Sigmoid colon (tissue), 7 donors: ENCODE data around the gene FAT2. TPM values are rescaled to one million over a fixed set of nuclear protein-coding genes. Genes with fewer than 3 reads are reported as not detected.

Experiments
- DNase-seq: peaks from one replicate; pipeline ENCODE4 v3.0.0-alpha.2; 2019
- H3K27ac ChIP-seq, 4 donors: fragments of 200-600 bp; sonication (generic); one replicate each; pipeline ENCODE4 v1.5.1; 2016 to 2019; ENCODE audit warnings: mild to moderate bottlenecking in 1 of 4
- H3K27me3 ChIP-seq, 3 donors: fragments of 200-600 bp; sonication (generic); one replicate each; pipeline ENCODE4 v1.5.1; 2019; ENCODE audit warnings: mild to moderate bottlenecking in 1 of 3
- H3K36me3 ChIP-seq, 4 donors: fragments of 200-600 bp; sonication (generic); one replicate each; pipeline ENCODE4 v1.5.1; 2016 to 2019
- H3K4me1 ChIP-seq, 4 donors: fragments of 200-600 bp; sonication (generic); one replicate each; pipeline ENCODE4 v1.5.1; 2017 to 2019
- H3K4me3 ChIP-seq, 4 donors: fragments of 200-600 bp; sonication (generic); one replicate each; pipeline ENCODE4 v1.5.1; 2017 to 2019; ENCODE audit warnings: mild to moderate bottlenecking in 2 of 4, moderate library complexity in 1 of 4
- H3K9me3 ChIP-seq, 4 donors: fragments of 200-600 bp in 3 of 4; sonication (generic) in 3 of 4; one replicate each; pipeline versions ENCODE4 v1.5.1 to v1.6.1; 2013 to 2019
- CTCF ChIP-seq, 4 experiments: fragments of 450-650 bp in 3 of 4; fragments of 200-600 bp in 1 of 4; IDR thresholded peaks; one replicate each; pipeline ENCODE4 v1.5.1; 2016 to 2019; ENCODE audit warnings: antibody characterized with exemption in 4 of 4, mild to moderate bottlenecking in 3 of 4, moderate library complexity in 2 of 4
- EP300 ChIP-seq, 4 donors: sonication (generic); formaldehyde crosslinking; IDR thresholded peaks; one replicate each; pipeline ENCODE4 v1.6.1; 2017; ENCODE audit warnings: antibody characterized with exemption in 4 of 4
- POLR2A ChIP-seq, 2 donors: fragments of 450-650 bp; IDR thresholded peaks; one replicate each; pipeline ENCODE4 v1.6.1; 2016; ENCODE audit warnings: antibody characterized with exemption in 2 of 2, mild to moderate bottlenecking in 2 of 2, moderate library complexity in 2 of 2
- POLR2AphosphoS5 ChIP-seq, 4 donors: sonication (generic); formaldehyde crosslinking; IDR thresholded peaks; one replicate each; pipeline ENCODE4 v1.6.1; 2017; ENCODE audit warnings: antibody characterized with exemption in 4 of 4
- WGBS, 2 donors: extraction: QIAGEN DNeasy Blood & Tissue Kit; methylation state at CpG; one replicate each; pipeline ENCODE4 v1.1.7; 2013; 5-methylcytosine and 5-hydroxymethylcytosine counted together
- intact Hi-C: fragments of 100-400 bp; cut with DNase I; formaldehyde crosslinking; loops from one replicate; pipeline ENCODE4 v1.15.1; 2023
- polyA plus RNA-seq, 3 donors: library from polyadenylated mRNA; stranded (reverse); fragments of 200-250 nt; gene quantifications; one replicate each; pipeline ENCODE4 v1.2.3, GENCODE V29; 2013
- total RNA-seq, 4 donors: library from RNA; depleted of rRNA; stranded (reverse); fragments of >200 nt; gene quantifications; one replicate each; pipeline ENCODE4 v1.1.0, GENCODE V29; 2016
- donor health status: healthy with polysubstance abuse.
- donor health status: Bipolar disorder and iron deficiency.
- donor health status: healthy.

FAT2 gene
- total and polyA plus RNA-seq, 7 donors: 0.03 TPM; not detected in 6

GRCh38 chr5:151615431-151615830, 24.3 kb upstream of the FAT2 start:
- Histone ChIP-seq H3K27ac (no peak overlapping the region), H3K9me3 (peaks cover 0 to 2% (median 0%) of the 10 kb centered on the region in 4 donors), H3K4me1 (no peaks in the 10 kb centered on the region), H3K36me3 (no peaks in the 10 kb centered on the region), H3K27me3 (peaks cover 0 to 1% (median 0%) of the 10 kb centered on the region in 3 donors), H3K4me3 (no peak overlapping the region)
- TF ChIP-seq EP300 (IDR thresholded peaks at IDR 0.05) (no peak), CTCF (IDR thresholded peaks at IDR 0.05) (no peak), POLR2AphosphoS5 (IDR thresholded peaks at IDR 0.05) (no peak), POLR2A (IDR thresholded peaks at IDR 0.05) (no peak)
- DNase-seq: no peak
- 65 to 78% methylated on average over 4 of the region's 4 CpGs for WGBS, 2 donors
- intact Hi-C loops: no loop called here

- no peak for DNase-seq
- H3K4me1 ChIP-seq: no peaks in the 10 kb centered on the region
- no peak overlapping the region for H3K27ac ChIP-seq
- 41 to 69% methylated on average over 7 of the region's 7 CpGs for WGBS, 2 donors
- no peaks in the 10 kb centered on the region for H3K27me3 ChIP-seq
- no peak overlapping the region for H3K4me3 ChIP-seq
- no peak for TF ChIP-seq POLR2A (IDR thresholded peaks at IDR 0.05)
- TF ChIP-seq POLR2AphosphoS5 (IDR thresholded peaks at IDR 0.05): no peak
- no peak for TF ChIP-seq EP300 (IDR thresholded peaks at IDR 0.05)
- no peak for TF ChIP-seq CTCF (IDR thresholded peaks at IDR 0.05)
- intact Hi-C loops: no loop called here
- peaks cover 0 to 2% (median 0%) of the 10 kb centered on the region in 4 donors for H3K9me3 ChIP-seq
- H3K36me3 ChIP-seq: no peaks in the 10 kb centered on the region
These were observed 23.4 kb upstream of the FAT2 start for GRCh38 chr5:151614565-151614964.

GRCh38 chr5:151612689-151613427, 21.7 kb upstream of the FAT2 start:
- intact Hi-C loops: no loop called here
- TF ChIP-seq POLR2A (IDR thresholded peaks at IDR 0.05): no peak
- no peaks in the 10 kb centered on the region for H3K36me3 ChIP-seq
- H3K27ac ChIP-seq: no peak overlapping the region
- 14 to 15% methylated on average over 8 of the region's 8 CpGs for WGBS, 2 donors
- H3K4me3 ChIP-seq: no peak overlapping the region
- DNase-seq: no peak
- H3K9me3 ChIP-seq: no peaks in the 10 kb centered on the region
- H3K4me1 ChIP-seq: no peaks in the 10 kb centered on the region
- H3K27me3 ChIP-seq: no peaks in the 10 kb centered on the region

- H3K36me3 ChIP-seq: no peaks in the 10 kb centered on the region
- H3K4me3 ChIP-seq: no peak overlapping the region
- TF ChIP-seq EP300 (IDR thresholded peaks at IDR 0.05): no peak
- no peak for TF ChIP-seq POLR2A (IDR thresholded peaks at IDR 0.05)
- no peak for TF ChIP-seq CTCF (IDR thresholded peaks at IDR 0.05)
- TF ChIP-seq POLR2AphosphoS5 (IDR thresholded peaks at IDR 0.05): no peak
- no peaks in the 10 kb centered on the region for H3K4me1 ChIP-seq
- no peak overlapping the region for H3K27ac ChIP-seq
- DNase-seq: no peak
- H3K9me3 ChIP-seq: no peaks in the 10 kb centered on the region
- intact Hi-C loops: no loop called here
- 90 to 92% methylated on average over 8 of the region's 8 CpGs for WGBS, 2 donors
- H3K27me3 ChIP-seq: no peaks in the 10 kb centered on the region
These were observed 20.1 kb upstream of the FAT2 start for GRCh38 chr5:151611127-151611775.

GRCh38 chr5:151608522-151608921, 17.4 kb upstream of the FAT2 start:
- Histone ChIP-seq H3K27ac (no peak overlapping the region), H3K9me3 (no peaks in the 10 kb centered on the region), H3K27me3 (no peaks in the 10 kb centered on the region), H3K4me3 (no peak overlapping the region), H3K36me3 (no peaks in the 10 kb centered on the region), H3K4me1 (no peaks in the 10 kb centered on the region)
- DNase-seq: no peak
- no peak for TF ChIP-seq CTCF (IDR thresholded peaks at IDR 0.05)
- TF ChIP-seq POLR2A (IDR thresholded peaks at IDR 0.05): no peak
- TF ChIP-seq POLR2AphosphoS5 (IDR thresholded peaks at IDR 0.05): no peak
- intact Hi-C loops: no loop called here
